CD1c-positive myeloid dendritic cell (primary cell): ENCODE measurements around the gene PTGFRN.
A peak's percentile ranks its signal among the peaks of the same experiment; 100 is the strongest.

Experiments
- DNase-seq: peaks from one replicate; pipeline ENCODE4 v3.0.0-alpha.2; 2016; ENCODE audit errors: extremely low spot score

Gene PTGFRN

DNA sequence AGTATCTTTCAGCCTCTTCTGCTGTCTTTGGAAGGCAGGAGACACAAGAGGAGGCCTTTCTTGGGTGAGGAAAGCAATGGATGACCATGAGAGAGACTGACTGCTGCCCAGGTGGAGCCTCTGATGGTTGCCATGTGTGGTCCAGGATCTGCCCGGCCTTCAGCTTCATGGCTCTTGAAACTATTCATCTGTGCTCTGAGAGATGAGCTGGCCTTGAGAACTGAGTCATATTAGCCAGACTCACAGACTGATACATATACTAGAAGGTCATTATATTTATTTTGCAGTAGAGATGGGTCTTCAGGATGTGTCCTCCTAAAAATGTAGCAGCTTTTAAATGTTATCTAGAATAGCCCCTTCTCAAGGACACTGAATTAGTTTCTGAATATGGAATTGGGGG lies 33.7 kb downstream of the PTGFRN start:
- no peak for DNase-seq

DNA sequence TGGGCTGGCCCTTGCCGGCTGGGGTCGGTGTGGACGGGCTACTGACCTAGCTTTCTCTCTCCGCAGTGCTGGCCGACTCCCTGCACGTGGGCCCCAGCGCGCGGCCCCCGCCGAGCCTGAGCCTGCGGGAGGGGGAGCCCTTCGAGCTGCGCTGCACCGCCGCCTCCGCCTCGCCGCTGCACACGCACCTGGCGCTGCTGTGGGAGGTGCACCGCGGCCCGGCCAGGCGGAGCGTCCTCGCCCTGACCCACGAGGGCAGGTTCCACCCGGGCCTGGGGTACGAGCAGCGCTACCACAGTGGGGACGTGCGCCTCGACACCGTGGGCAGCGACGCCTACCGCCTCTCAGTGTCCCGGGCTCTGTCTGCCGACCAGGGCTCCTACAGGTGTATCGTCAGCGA lies 34.9 kb downstream of the PTGFRN start:
- no peak for DNase-seq

DNA sequence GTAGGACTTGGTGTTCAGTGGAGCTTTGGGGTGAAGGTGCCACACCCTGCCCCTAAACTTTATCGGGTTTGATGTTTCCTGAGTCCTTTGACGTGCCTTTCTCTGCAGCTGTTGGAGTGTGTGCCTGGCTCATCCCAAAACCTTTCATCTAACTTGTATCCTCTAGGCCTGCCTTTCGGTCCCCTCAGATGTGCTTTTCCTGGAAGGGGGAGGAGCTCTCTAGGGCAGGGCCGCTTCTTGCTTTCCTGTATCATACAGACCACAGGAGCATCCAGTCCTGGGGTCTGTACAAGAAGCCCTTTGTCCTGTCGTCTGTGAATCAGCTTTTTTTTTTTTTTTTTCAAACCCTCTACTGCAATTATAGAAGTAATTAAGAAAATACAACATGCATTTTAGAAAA lies 35.7 kb downstream of the PTGFRN start:
- DNase-seq: no peak

DNA sequence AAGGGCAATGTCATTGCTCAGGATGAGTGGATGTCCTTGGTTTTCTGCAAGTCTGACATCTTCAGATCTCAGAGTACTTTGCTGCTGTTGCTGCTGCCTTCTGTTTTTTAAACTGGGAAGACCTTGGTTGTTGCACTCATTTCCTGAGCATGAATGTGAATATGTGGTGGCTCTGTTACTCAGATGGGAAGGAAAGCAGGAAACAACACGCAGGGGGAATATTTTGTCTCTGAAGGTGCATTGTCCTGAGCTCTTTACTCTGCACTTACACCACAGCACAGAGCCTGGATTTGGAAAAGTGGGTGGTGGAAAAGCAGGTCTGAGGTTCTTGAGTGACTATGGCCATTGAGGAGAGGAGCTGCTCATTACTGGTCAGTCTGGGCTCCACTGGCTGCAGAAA lies 36.3 kb downstream of the PTGFRN start:
- no peak for DNase-seq

DNA sequence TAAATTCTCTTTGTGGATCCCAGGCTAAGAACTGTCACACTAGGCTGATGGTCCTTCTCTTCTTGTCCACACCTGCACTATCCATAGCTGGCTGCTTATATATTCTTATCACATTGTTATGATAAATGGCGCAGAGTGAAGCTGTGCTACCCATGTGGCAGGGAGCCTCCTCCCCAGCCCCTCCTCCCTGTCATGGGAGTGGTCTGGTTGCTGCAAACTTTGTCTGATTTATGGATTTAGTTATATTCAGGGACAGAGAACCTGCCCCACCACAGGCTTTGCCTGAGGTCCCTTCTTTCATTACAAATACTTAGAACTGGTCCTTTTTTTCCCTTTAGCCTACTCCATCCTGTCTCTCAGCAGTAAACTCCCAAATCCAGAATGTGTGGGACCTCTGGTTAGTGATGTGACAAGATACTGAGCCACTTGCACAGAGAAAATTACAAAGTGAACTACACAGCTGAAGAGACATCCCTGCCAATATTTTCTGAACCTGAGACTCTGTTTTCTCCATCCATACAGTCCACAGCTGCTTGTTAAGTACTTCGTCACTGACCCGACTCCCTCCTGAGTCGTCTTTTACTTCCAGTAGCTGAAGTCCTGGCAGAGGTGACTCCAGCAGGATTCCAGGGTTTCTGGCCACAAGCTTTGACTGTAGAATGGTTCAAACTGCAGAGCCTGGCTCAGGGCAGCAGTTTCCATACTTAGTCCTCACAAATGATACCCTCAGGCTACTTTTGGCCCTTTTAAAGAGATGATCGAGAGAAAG lies 37.6 kb downstream of the PTGFRN start:
- DNase-seq: no peak

DNA sequence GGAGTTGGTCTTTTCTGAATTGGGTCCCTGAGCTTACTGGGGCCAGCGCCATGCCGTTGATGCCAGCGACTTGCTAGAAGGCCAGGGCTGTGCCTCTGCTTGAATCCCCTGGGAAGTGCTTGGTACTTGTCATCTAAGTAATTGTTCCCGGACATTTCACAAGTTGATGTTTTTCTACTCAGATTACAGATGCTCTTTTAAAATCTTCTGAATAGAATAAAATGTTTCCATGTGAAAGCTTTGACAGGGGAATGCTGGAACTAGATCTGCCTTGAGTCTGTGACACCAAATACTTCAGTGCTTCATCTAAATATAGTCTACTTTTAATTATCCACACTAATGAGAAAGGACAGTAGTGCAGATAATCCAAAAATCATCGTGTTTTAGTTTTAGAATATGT lies 38.3 kb downstream of the PTGFRN start:
- no peak for DNase-seq

DNA sequence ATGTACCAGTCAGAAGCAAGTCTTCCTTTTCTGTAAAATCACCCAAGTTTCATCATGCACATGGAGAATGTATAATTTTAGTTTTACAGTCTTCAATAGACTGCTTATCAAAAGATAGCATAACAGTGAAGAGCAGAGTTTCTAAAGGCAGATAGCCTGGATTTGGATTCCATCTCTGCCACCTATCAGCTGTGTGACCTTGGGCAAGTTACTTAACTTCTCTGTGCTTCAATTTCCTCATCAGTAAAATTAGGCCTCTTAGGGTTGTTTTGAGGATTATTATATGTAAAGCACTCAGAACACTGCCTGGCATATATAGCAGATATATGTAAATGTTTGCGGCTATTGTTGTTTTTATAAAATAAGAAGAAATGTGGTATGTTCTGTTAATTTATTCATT lies 38.9 kb downstream of the PTGFRN start:
- DNase-seq: no peak

DNA sequence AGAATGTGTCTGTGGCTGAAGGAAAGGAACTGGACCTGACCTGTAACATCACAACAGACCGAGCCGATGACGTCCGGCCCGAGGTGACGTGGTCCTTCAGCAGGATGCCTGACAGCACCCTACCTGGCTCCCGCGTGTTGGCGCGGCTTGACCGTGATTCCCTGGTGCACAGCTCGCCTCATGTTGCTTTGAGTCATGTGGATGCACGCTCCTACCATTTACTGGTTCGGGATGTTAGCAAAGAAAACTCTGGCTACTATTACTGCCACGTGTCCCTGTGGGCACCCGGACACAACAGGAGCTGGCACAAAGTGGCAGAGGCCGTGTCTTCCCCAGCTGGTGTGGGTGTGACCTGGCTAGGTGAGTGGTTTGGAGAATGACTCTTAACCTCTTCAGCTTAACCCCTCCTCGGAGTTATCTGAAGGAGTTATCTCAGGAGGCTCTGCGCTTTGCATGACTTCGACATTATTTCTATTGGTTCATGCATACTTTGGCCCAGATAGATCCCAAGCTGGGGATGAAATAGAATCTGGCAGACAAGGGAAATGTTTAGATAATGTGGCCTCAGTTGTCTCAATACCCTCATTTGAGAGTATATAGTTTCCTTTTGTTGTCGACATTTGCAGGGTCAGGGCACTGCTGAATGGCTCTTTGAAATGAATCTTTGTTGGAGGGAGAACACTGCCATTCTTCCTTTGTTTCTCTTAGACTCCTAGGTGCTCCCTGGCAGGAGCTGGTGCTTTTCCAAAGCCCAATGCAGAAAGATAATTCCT lies 39.7 kb downstream of the PTGFRN start:
- DNase-seq: no peak

DNA sequence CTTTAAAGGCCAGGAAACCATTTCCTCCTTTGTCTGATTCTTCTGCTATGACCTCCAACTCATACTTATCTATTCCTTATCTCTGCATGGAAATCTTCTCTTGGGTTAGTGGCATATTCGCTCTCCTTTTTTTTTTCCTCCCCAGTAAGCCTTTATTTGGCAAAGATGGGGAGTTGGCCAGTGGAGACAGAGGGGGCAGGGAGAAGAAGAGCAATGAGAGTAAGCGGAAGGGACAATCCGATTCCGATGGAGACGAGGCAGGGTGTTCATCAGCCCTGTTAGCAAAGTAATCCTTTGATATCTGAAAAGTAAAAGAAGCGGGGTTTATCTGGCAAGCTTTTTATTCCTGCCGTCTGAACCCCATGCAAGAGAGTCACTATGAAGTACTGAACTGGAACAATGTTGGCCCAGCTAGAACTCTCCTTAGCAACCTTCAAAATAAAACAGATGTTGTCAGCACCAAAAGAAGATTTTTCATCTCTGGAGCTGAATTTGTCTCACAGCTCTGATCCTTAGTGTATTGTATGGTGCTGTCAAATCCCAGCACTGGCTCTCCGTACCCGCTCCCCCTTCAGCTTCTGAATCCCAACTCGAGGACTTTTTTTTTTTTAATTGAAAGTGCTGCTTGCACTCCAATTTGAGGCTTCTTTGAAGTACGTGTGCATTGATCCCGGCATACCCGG lies 40.9 kb downstream of the PTGFRN start:
- DNase-seq: no peak

DNA sequence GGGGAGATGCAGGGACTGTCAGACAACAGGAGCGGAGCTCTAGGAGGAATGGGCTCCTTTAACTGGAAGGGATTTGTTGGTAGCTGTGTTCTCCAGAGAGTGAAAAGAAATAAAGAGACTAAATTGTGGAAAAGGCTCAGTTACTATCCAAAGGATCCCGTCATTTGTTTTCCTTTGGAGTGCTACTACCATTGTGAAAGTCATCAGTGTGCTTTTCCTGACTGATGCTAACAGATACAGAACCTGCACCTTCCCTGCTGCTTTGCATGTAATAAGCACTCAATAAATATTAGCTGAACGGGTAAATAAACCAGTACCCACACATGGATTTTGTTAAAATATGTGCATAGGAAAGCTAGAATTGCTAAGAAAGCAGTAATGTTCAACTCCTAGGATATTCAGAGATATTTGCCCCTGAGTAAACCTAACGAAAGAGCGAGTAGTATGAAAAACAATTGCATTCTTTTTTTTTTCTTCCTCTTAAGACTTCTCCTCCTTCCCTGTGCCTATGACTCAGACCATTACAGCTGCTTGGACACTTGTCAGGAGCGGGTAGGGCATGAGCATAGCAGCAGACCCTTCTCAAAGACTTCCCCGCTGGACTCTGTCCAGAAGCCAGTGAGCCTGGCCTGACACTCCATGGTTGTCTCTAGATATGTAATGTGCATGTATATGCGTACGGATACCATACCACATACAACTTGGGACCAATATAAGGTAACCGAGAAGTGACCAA lies 41.7 kb downstream of the PTGFRN start:
- no peak for DNase-seq

DNA sequence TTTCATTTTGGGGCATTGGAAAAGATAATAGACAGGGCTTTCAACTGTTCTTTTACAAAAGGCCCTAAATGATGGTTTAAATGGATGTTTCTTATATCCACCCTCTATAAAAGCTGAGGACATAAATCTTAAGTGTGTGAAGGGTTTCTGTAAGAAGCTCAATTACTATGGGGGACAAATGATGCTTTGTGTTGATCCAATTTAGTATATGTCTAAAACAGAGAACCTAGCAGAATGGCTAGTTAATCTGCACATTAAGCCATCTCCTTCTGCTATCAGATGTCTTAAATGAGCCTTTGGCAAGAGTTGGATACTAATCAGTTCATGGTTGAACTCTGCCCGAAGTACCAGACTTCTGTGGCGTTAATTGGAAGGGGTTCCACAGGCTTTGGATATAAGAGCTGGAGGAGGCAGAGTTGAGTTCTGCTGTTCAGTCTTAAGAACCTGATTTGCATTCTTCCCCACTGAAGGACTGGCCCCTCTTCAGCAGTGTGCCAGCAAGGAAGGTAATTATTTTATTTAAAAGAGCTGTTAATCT lies 43.1 kb downstream of the PTGFRN start:
- DNase-seq: no peak

DNA sequence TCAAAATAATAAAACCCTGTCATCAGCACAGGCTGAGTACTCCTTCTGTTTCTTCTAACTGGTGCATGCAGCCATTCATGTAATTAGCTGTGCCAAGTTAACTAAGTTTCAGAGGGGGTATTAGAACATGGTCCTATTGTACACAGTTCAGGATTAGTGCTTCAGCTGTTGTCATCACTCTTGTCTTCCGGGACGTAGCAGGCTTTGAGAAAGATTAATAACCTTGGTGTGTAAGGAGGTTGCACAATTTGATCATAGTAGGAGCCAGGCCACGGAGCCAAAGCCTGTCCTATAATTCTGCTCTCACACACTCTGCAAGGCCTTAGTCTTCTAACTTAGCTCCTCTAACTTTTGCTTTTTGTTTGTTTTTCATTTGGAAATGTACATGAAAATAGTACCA lies 44.7 kb downstream of the PTGFRN start:
- DNase-seq: no peak

DNA sequence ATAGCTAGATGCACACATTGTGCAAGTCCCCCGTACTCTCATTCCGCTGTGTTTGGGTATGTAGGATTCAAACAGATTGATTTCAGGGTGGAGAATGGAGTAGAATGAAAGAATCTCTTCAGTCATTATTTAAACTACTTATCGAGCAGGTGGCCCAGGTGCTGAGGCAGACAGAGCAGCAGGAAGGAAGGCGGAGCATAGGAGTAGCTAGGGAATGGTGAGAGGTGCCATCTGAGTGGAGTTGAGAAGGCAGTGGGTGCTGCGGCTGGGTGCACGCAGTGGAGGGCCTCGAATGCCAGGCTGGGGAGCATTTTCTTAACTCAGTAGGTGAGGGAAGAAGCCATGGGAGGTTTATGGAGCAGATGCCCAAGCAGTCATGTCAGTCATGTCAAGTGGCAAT lies 46.7 kb downstream of the PTGFRN start:
- DNase-seq: no peak

DNA sequence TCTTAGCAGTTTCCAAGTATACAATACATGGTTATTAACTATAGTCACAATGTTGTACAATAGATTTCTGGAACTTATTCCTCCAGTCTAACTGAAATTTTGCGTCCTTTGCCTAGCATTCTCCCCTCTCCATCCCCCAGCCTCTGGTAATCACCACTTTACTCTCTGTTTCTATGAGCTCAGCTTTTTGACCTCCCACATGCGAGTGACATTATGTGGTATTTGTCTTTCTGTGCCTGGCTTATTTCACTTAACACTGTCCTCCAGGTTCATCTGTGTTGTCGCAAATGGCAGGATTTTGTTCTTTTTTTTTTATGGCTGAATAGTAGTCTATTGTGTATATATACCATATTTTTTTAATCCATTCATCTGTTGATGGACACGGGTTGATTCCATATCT lies 47.9 kb downstream of the PTGFRN start:
- DNase-seq: no peak

DNA sequence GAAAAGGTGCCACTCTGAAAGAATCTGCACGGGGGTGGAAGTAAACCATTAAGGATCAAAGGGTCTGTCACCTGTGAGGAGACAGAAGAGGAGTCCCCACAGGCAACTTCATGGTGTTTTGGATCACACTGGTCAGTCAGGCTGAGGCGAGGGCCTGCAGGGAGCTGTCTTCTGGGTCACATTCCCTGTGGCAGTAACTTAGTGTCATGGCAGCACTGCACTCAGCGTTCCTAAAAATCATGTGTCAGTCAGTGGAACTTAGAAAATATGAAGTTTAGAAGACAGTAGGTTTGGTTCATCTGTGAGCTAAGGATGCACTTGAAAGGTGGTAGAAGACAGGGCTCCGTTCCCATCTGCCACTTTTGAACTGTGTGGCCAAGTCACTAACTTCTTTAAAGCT lies 48.4 kb downstream of the PTGFRN start:
- no peak for DNase-seq

DNA sequence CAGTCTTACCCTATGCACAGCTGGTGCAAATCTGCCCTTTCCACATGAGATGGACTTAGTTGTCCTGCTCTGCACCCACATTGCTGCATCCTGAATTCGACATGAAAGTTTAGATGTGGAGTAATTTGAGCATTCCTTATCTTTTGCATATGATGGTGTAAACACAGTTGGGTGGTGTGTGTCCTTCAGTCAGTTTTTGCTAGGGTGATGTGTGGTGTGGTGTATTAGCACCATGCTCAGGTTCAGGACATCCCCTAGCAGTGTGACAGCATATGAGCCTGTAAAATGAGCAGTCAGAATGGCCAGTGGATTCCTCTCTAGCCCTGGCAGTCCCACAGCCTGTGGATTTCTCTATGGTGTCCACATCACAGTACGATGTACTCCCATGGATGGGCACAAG lies 49.3 kb downstream of the PTGFRN start:
- DNase-seq: no peak

DNA sequence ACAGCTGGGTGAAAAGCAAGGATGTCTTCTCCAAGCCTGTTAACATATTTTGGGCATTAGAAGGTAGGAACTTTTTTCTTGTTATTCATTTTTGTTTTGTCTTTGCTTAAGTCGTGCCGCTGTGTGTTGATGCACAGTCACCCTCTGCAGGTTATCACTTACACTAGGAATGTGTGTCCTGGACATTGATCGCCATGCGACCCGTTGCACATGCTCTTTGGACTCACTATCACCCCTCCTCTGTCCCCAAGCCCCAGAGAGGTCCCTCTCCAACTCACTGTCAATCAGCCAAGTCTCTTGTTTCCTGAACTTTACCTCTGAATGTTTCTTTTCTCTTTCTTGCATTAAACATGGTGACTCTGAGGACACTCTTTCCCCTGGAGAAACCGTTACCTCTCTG lies 51.9 kb downstream of the PTGFRN start:
- no peak for DNase-seq

DNA sequence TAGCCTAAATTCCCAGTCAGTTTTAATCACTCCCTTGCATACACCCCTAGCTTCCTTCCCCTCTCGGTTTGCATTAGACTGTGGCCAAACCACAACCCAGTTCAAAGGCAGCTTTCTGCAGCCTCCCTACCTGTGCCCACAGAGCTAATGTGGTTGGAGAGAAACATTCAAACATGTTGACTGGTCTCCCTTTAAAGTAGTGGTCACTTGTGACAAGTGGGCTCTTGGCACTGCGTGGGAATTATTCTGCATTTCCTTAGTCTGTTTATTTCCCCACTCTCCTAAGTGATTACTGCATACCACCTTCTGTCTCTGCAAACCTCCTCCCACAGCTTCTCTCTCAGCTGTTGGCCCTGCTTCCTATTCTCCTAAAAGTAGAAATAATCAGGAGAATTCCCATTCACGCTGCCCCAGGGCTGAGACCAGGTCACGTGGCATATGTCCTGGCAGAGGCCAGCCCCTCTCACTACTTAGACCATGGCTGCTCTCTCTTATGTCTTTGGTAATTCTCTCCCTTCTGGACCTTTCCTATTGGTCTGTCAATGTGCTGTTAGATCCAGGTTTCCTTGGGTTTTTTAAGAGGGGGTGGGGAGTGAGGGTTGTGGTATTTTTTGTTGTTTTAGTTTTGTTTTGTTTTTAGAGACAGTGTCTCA lies 53.4 kb downstream of the PTGFRN start:
- DNase-seq: peak; percentile 41

DNA sequence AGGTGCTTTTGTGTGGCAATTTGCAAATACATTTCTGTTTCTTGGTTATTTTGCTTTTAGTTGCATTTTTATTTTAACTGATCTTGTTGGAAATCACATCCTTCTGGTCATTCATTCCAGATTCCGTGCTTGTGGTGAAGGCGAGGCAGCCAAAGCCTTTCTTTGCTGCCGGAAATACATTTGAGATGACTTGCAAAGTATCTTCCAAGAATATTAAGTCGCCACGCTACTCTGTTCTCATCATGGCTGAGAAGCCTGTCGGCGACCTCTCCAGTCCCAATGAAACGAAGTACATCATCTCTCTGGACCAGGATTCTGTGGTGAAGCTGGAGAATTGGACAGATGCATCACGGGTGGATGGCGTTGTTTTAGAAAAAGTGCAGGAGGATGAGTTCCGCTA lies 57.1 kb downstream of the PTGFRN start:
- no peak for DNase-seq

DNA sequence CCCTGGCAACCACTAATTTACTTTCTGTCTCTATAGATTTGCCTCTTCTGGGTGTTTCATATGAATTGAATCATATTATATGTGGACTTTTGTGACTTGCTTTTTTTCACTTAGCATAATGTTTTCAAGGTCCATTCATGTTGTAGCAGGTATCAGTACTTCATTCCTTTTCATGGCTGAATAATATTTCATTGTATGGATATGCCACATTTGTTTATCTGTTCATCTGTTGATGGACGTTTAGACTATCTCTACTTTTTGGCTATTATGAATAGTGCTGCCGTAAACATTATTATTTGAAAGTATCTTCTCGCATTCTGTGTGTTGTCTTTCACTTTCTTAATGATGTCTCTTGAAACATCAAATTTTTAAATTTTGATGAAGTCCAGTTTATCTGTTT lies 59.0 kb downstream of the PTGFRN start:
- DNase-seq: no peak

DNA sequence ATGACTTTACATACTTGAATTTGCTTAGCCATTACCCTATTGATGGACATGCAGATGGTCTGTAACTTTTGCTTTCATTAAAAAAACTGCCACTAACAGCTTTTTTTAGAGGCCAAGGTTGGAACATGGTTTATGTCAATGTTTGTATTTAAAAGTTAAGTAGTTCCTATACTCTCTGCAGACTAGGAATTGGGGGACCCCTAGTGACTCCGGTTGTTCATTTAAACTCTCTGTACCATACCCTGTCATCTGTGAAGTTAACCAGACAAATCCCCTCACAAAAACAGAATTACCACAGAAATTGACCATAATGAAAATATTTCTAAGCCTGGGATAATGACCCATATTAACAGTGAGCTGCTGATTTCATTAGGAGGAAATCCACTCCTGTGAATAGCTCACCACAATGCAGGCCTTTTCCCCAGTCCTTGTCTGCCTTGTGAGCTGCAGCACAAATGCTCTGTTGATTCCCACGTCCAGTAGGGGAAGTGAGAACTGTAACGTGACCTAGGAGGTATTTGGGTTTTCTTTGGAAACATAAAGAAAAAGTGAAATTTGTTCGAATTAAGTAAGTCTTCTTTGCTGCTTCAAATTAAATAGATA lies 61.6 kb downstream of the PTGFRN start:
- peak; percentile 66 for DNase-seq
